Body of pancreas (tissue), 4 donors: ENCODE data around the gene H3-3A.

Experiments
- CTCF ChIP-seq, 7 experiments: fragments of 450-650 bp in 4 of 7; fragments of 200-600 bp in 3 of 7; sonication (generic) in 3 of 7; IDR thresholded peaks; one replicate each; pipeline ENCODE4 v1.5.1; 2016 to 2019; ENCODE audit warnings: antibody characterized with exemption in 7 of 7
- POLR2A ChIP-seq, 3 donors: fragments of 450-650 bp; IDR thresholded peaks; one replicate each; pipeline ENCODE4 v1.6.1; 2016; ENCODE audit warnings: antibody characterized with exemption in 3 of 3, mild to moderate bottlenecking in 2 of 3

GRCh38 chr1:226063977-226064815, 1.7 kb downstream of the H3-3A start:
- TF ChIP-seq POLR2A (IDR thresholded peaks at IDR 0.05) (peak; percentile 23 to 82 (median 82)), CTCF (IDR thresholded peaks at IDR 0.05) (peak in 6 of 7 experiments; percentile 49 to 93 (median 90))
